Middle frontal gyrus (tissue), 1 donor: ENCODE measurements around the gene GLIPR2.

ENCODE experiments used
- DNase-seq: peaks from one replicate; pipeline ENCODE4 v3.0.0-alpha.2; 2015; ENCODE audit warnings: low spot score; ENCODE audit errors: extremely low spot score

Gene GLIPR2

GRCh38 chr9:36192196-36192595, 55.7 kb downstream of the GLIPR2 start:
- no peak for DNase-seq

- no peak for DNase-seq
Measured at GRCh38 chr9:36193023-36193422, 56.5 kb downstream of the GLIPR2 start.

GRCh38 chr9:36194326-36195000, 57.9 kb downstream of the GLIPR2 start:
- no peak for DNase-seq

DNA sequence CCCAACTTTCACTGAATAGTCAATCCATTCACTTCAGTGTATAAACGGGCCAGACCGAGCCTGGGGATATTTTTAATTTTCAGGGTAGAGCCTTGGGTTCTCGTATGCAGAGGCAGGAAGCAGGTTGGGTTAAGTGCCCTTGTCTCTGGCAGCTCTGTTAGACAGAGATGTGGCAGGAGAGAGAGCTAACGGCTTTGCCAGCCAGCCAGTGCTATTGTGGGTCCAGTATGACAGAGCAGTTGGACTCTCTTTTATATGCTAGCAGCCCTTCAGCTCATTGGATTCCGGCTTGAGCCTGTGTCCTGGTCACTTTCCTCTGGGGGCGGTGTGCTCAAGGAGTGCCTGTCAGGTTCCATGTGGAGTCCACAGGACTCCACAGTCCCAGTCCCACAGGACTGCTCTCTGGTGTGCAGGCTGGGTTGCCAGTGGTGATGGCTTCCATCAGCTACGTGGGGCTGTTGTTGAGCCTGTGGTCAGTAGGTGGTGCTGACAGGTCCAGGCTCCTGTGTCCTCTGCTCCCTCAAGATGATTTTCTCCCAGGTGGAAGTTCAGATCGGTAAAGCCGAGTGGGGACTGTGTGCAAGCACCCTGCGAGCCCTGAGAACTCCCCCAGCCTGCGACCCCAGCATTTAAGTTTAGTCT, 68.5 kb downstream of the GLIPR2 start:
- no peak for DNase-seq

DNA sequence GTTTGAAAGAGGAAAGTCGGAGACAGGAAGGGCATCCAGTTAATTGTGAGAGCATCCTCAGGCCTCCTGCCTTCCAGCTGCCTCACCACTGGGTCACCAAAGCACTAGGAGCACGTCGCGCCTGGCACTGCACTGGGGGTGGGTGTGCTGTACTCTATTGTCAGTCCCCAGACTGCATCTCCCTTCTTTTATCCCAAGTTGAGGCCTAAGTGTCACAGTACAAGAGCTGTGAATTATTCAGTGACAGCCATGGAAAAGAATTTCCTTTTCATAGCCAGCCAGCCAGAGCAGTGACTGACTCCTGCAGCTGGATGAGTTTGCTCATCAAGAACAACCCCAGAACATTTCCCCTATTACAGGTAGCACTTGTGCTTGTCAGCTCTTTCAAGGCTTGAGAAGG, 70.5 kb downstream of the GLIPR2 start:
- DNase-seq: no peak

DNA sequence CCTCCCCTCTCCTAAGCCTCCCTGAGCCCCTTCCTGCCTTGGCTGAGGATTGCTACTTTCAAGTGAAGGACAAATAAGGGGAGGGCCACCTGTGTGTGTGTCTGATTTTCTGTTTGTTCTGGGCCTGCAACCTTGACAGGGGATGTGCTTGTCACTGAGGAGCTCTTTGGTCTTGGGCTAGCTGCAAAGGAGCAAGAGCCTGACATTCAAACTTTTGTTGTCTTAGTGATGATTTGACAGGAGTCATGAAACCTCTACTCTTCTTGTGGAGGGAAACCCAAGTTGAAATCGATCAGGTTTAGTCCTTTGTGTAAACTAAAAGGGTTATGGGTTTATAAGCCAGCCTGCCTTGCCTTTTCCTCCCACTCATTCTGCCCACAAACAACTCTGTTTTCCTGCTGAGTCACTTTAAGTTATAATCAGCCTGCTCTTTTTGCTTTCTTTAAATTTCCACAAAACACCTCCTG, 71.0 kb downstream of the GLIPR2 start:
- DNase-seq: no peak

- DNase-seq: no peak
Measured at GRCh38 chr9:36208521-36209253, 72.2 kb downstream of the GLIPR2 start.

DNA sequence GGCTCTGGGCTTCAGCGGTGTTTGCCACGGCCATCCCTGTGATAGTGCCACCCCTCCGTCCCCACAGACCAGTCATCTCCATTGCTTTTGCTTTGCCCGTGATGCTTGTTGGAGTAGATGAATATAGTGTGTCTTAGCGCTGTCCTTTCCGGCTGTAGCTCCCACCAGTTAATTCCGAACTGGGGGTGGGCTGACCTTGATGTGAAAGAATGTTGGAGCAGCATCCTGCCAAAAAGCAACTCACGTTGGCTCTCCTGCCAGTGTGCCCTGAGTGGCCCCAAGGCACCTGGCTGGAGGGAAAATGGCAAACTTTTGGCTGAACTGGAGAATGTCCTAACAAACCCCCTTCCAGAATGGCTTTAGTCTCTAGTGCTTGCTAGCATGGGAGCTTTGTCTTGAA, 74.2 kb downstream of the GLIPR2 start:
- DNase-seq: no peak

DNA sequence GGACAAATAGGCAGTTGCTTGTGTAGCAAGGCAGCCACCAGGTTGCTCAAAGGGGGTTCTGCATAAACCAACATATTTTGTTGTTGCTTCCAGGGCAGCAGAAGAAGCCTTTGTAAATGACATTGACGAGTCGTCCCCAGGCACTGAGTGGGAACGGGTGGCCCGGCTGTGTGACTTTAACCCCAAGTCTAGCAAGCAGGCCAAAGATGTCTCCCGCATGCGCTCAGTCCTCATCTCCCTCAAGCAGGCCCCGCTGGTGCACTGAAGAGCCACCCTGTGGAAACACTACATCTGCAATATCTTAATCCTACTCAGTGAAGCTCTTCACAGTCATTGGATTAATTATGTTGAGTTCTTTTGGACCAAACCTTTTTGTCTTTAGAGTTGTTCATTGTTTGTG, 75.0 kb downstream of the GLIPR2 start:
- no peak for DNase-seq

DNA sequence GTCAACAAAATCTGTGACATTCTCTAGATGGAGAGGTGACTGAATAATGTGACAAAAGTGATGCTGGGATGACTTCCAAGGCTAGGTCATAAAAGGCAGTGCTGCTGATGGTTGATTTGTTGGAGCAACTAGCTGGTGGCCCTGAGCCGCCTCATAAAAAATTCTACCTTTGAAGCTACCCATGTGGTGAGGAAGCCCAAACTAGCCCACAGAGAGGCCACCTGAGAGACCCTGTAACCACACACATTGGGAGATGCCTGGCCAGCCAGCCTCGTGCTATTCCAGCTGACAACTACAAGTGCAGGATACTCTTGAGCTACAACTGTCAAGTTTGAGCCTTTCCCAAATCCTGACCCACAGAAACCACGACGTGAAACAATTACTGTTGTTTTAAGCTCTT, 76.9 kb downstream of the GLIPR2 start:
- DNase-seq: no peak
